HL-60 (cell line): ENCODE measurements around the gene LRRC41.

Source experiments
- GABPA ChIP-seq: IDR thresholded peaks from 2 replicates; pipeline ENCODE4 v1.6.1; 2012; ENCODE audit warnings: low read depth
- POLR2AphosphoS5 ChIP-seq: IDR thresholded peaks from 2 replicates; pipeline ENCODE4 v1.6.1; 2012; ENCODE audit warnings: low read depth
- SPI1 ChIP-seq: IDR thresholded peaks from 2 replicates; pipeline ENCODE4 v1.6.1; 2012; ENCODE audit warnings: low read depth, mild to moderate bottlenecking, borderline replicate concordance
- TF ChIP-seq, protein P1 (sequence below): IDR thresholded peaks from one replicate; pipeline ENCODE4 v1.5.1; 2011; ENCODE audit warnings: low read length, control low read depth, inconsistent platforms; ENCODE audit not compliant: insufficient read depth
- TF ChIP-seq, protein P2 (sequence below): IDR thresholded peaks from 2 replicates; pipeline ENCODE4 v1.6.1; 2012; ENCODE audit warnings: low read depth; ENCODE audit not compliant: insufficient replicate concordance

DNA sequence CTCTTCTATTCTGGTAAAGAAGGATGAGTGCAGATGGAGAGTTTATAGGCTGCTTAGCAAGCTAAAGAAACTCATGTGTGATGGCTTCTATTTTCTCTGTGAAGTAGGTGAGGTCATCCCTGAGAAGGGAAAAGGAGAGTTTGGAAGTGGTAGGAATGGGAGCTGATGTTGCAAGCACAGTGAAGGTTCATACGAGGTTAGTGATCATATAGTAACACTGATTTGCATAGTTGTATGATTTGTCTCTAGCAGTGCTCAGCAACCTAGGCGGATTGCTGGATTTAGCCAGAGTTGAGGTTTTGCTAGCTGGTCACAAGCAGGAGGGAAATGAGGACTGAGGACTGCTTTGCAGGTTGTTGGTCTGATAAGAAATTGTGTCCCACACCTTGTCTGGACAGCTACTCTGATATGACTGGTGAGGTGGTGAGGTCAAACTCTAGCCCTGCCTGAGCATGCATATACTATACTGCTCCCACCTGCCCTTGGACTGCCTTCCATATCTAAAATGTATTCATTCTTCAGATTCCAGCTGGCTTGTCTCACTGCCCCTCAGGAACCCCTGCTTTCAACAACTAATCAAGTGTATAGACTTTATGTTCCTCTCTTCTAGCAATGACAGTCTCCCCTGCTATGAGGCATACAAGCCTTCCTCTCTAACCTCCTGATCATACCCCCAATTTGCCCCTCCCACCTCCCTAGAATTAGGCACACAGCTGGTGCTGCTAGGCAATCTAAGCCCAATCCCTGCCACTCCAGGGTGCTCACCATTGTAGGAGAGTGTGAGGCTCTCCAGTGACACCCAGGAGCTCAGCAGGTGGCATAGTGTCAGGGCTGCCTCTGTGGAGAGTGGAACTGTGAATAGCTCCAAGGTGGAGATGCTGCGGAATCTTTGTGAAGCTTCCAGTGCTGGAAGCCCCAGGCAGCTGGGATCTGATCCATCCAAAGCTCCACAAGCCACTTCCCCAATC lies 18.5 kb downstream of the LRRC41 start:
- TF ChIP-seq, protein P1, sequence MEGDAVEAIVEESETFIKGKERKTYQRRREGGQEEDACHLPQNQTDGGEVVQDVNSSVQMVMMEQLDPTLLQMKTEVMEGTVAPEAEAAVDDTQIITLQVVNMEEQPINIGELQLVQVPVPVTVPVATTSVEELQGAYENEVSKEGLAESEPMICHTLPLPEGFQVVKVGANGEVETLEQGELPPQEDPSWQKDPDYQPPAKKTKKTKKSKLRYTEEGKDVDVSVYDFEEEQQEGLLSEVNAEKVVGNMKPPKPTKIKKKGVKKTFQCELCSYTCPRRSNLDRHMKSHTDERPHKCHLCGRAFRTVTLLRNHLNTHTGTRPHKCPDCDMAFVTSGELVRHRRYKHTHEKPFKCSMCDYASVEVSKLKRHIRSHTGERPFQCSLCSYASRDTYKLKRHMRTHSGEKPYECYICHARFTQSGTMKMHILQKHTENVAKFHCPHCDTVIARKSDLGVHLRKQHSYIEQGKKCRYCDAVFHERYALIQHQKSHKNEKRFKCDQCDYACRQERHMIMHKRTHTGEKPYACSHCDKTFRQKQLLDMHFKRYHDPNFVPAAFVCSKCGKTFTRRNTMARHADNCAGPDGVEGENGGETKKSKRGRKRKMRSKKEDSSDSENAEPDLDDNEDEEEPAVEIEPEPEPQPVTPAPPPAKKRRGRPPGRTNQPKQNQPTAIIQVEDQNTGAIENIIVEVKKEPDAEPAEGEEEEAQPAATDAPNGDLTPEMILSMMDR: no peak
- TF ChIP-seq POLR2AphosphoS5 (no peak; the same call in none of the 2 replicates), GABPA (no peak), SPI1 (no peak)
- TF ChIP-seq, protein P2, sequence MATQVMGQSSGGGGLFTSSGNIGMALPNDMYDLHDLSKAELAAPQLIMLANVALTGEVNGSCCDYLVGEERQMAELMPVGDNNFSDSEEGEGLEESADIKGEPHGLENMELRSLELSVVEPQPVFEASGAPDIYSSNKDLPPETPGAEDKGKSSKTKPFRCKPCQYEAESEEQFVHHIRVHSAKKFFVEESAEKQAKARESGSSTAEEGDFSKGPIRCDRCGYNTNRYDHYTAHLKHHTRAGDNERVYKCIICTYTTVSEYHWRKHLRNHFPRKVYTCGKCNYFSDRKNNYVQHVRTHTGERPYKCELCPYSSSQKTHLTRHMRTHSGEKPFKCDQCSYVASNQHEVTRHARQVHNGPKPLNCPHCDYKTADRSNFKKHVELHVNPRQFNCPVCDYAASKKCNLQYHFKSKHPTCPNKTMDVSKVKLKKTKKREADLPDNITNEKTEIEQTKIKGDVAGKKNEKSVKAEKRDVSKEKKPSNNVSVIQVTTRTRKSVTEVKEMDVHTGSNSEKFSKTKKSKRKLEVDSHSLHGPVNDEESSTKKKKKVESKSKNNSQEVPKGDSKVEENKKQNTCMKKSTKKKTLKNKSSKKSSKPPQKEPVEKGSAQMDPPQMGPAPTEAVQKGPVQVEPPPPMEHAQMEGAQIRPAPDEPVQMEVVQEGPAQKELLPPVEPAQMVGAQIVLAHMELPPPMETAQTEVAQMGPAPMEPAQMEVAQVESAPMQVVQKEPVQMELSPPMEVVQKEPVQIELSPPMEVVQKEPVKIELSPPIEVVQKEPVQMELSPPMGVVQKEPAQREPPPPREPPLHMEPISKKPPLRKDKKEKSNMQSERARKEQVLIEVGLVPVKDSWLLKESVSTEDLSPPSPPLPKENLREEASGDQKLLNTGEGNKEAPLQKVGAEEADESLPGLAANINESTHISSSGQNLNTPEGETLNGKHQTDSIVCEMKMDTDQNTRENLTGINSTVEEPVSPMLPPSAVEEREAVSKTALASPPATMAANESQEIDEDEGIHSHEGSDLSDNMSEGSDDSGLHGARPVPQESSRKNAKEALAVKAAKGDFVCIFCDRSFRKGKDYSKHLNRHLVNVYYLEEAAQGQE: no peak
